ENCODE measurements around the gene ZNF496. TPM values are rescaled to one million over a fixed set of nuclear protein-coding genes. Genes with fewer than 3 reads are reported as not detected.

The ZNF496 gene
- total and polyA plus RNA-seq, 9 of the 15 experiments (the other 6 are each of a cell fraction or from before 2014, with no cell fraction given): 4.3 to 54.0 (median 31.3) TPM

DNA sequence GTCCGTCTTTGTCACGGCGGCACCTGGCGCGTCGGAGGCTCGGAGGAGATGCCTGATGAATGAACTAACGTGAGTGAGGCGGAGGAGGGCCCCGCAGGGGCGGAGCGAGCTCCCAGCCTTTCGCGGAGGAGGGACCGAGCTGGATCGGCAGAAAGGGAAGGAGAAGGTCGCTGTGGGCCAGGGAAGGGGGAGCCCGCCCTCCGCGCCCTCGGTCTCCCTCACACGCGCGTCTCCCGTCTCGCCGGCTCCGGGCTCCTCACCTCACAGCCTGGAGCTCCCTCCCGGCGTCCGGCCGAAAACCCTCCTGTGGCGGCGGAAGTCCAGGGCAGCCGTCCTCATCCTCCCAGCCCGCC, 519 bp downstream of the ZNF496 start (continued):
- 0 out of 2 replicates have a peak, but pooled peaks have one; percentile 43 for TF ChIP-seq JUND (IDR thresholded peaks at IDR 0.05; ENCODE audit: borderline replicate concordance, low read depth, low read length)
- TF ChIP-seq JUND (tag; IDR thresholded peaks at IDR 0.05; ENCODE audit: borderline replicate concordance, low read depth, low read length): no peak; the same call in 2 of the 3 replicates
- TF ChIP-seq, protein P1, sequence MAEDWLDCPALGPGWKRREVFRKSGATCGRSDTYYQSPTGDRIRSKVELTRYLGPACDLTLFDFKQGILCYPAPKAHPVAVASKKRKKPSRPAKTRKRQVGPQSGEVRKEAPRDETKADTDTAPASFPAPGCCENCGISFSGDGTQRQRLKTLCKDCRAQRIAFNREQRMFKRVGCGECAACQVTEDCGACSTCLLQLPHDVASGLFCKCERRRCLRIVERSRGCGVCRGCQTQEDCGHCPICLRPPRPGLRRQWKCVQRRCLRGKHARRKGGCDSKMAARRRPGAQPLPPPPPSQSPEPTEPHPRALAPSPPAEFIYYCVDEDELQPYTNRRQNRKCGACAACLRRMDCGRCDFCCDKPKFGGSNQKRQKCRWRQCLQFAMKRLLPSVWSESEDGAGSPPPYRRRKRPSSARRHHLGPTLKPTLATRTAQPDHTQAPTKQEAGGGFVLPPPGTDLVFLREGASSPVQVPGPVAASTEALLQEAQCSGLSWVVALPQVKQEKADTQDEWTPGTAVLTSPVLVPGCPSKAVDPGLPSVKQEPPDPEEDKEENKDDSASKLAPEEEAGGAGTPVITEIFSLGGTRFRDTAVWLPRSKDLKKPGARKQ (CRISPR knock-in tag; IDR thresholded peaks at IDR 0.05): no peak
- TF ChIP-seq HLTF (IDR thresholded peaks at IDR 0.05): 0 out of 2 replicates have a peak, but pooled peaks have one; percentile 26
- 0 out of 2 replicates have a peak, but pooled peaks have one; percentile 20 for TF ChIP-seq NCOA1 (IDR thresholded peaks at IDR 0.05; ENCODE audit: low read depth)
- no peak for TF ChIP-seq TOE1 (IDR thresholded peaks at IDR 0.05; ENCODE audit: borderline replicate concordance)
- no peak for TF ChIP-seq TOE1 (CRISPR knock-in tag; IDR thresholded peaks at IDR 0.05; ENCODE audit: borderline replicate concordance, low read depth)
- TF ChIP-seq NFIX (CRISPR knock-in tag; IDR thresholded peaks at IDR 0.05; ENCODE audit: low read depth): no peak
- TF ChIP-seq ELF1 (tag; IDR thresholded peaks at IDR 0.05): no peak
- peak; percentile 29; the same call in 1 of the 2 replicates for TF ChIP-seq ZFX (CRISPR knock-in tag; IDR thresholded peaks at IDR 0.05)
- no peak for TF ChIP-seq BRF1 (IDR thresholded peaks at IDR 0.05; ENCODE audit: borderline replicate concordance, extremely low read depth, insufficient read length)
- TF ChIP-seq SUPT5H (IDR thresholded peaks at IDR 0.05): peak; percentile 79
- TF ChIP-seq XRCC5 (IDR thresholded peaks at IDR 0.05; ENCODE audit: low read depth, low read length): peak; percentile 49; the same call in 1 of the 2 replicates
- TF ChIP-seq ZNF445 (CRISPR knock-in tag; IDR thresholded peaks at IDR 0.05; ENCODE audit: low read depth): no peak; the same call in 1 of the 2 replicates
- no peak for TF ChIP-seq ZNF133 (CRISPR knock-in tag; IDR thresholded peaks at IDR 0.05)
- TF ChIP-seq EZH2 (IDR thresholded peaks at IDR 0.05; ENCODE audit: borderline replicate concordance, low read depth, low read length): no peak
- TF ChIP-seq SMAD4 (CRISPR knock-in tag; conservative IDR thresholded peaks at IDR 0.05): 0 out of 2 replicates have a peak, but pooled peaks have one; percentile 19
- no peak for TF ChIP-seq CEBPG (CRISPR knock-in tag; IDR thresholded peaks at IDR 0.05)
- TF ChIP-seq CEBPG (tag; conservative IDR thresholded peaks at IDR 0.05 in 1 of 2, IDR thresholded peaks at IDR 0.05 in 1 of 2): no peak
- TF ChIP-seq KHSRP (IDR thresholded peaks at IDR 0.05): no peak
- no peak for TF ChIP-seq YY1 (IDR thresholded peaks at IDR 0.05; ENCODE audit: borderline replicate concordance in 1 of 3, control insufficient read depth in 1 of 3, extremely low read depth in 1 of 3, insufficient read depth in 3 of 3, insufficient read length in 1 of 3, insufficient replicate concordance in 2 of 3, low read depth in 1 of 3, low read length in 2 of 3)
- TF ChIP-seq CHD1 (IDR thresholded peaks at IDR 0.05; ENCODE audit: low read length): peak; percentile 79
- no peak for TF ChIP-seq ZNF79 (CRISPR knock-in tag; IDR thresholded peaks at IDR 0.05; ENCODE audit: low read depth)
- no peak for TF ChIP-seq RBM17 (IDR thresholded peaks at IDR 0.05; ENCODE audit: borderline replicate concordance, low read depth, low read length)
- TF ChIP-seq, protein P2, sequence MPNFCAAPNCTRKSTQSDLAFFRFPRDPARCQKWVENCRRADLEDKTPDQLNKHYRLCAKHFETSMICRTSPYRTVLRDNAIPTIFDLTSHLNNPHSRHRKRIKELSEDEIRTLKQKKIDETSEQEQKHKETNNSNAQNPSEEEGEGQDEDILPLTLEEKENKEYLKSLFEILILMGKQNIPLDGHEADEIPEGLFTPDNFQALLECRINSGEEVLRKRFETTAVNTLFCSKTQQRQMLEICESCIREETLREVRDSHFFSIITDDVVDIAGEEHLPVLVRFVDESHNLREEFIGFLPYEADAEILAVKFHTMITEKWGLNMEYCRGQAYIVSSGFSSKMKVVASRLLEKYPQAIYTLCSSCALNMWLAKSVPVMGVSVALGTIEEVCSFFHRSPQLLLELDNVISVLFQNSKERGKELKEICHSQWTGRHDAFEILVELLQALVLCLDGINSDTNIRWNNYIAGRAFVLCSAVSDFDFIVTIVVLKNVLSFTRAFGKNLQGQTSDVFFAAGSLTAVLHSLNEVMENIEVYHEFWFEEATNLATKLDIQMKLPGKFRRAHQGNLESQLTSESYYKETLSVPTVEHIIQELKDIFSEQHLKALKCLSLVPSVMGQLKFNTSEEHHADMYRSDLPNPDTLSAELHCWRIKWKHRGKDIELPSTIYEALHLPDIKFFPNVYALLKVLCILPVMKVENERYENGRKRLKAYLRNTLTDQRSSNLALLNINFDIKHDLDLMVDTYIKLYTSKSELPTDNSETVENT (CRISPR knock-in tag; IDR thresholded peaks at IDR 0.05): peak; percentile 90
- TF ChIP-seq CCAR2 (IDR thresholded peaks at IDR 0.05; ENCODE audit: low read depth, low read length): no peak
- no peak for TF ChIP-seq HDAC8 (tag; IDR thresholded peaks at IDR 0.05)
